HFFc6 (cell line): ENCODE results near the gene SNTG2. TPM values are rescaled to one million over a fixed set of nuclear protein-coding genes. Genes with fewer than 3 reads are reported as not detected.

Experiments used
- DNase-seq: peaks from one replicate; pipeline ENCODE4 v3.0.0-alpha.2; 2018
- H3K27ac Mint-ChIP-seq: 2 replicates; pipeline ENCODE4 v1.8.0; 2020; ENCODE audit warnings: mild to moderate bottlenecking, mixed read lengths
- H3K27me3 Mint-ChIP-seq: 2 replicates; pipeline ENCODE4 v1.8.0; 2021; ENCODE audit warnings: mild to moderate bottlenecking, moderate library complexity, mixed read lengths; ENCODE audit not compliant: insufficient read depth
- H3K36me3 Mint-ChIP-seq: 2 replicates; pipeline ENCODE4 v1.8.0; 2021; ENCODE audit warnings: low read depth, mixed read lengths
- H3K4me1 Mint-ChIP-seq: 2 replicates; pipeline ENCODE4 v1.8.0; 2020; ENCODE audit warnings: low read depth, mixed read lengths
- H3K4me3 Mint-ChIP-seq: 2 replicates; pipeline ENCODE4 v1.8.0; 2020; ENCODE audit warnings: mild to moderate bottlenecking, moderate library complexity, mixed read lengths
- H3K9me3 Mint-ChIP-seq: 2 replicates; pipeline ENCODE4 v1.8.0; 2020; ENCODE audit warnings: mild to moderate bottlenecking, mixed read lengths
- total RNA-seq, 6 experiments: library from RNA; stranded (reverse); fragmentation: NEBNext Ultra II Directional; extraction: Animal tissue kit (Norgen Biotek cat#: 25700); gene quantifications; 2 replicates in 1 of 6; 3 replicates in 5 of 6; pipeline ENCODE4 v1.2.3, GENCODE V29; 2021
- TF ChIP-seq, protein P1 (sequence below): fragments of 200-600 bp; sonication (generic); IDR thresholded peaks from 2 replicates; pipeline ENCODE4 v1.5.0; 2021; ENCODE audit warnings: antibody characterized with exemption, mild to moderate bottlenecking

SNTG2 gene
- total RNA-seq, 6 experiments from 2014 or later = not detected

DNA sequence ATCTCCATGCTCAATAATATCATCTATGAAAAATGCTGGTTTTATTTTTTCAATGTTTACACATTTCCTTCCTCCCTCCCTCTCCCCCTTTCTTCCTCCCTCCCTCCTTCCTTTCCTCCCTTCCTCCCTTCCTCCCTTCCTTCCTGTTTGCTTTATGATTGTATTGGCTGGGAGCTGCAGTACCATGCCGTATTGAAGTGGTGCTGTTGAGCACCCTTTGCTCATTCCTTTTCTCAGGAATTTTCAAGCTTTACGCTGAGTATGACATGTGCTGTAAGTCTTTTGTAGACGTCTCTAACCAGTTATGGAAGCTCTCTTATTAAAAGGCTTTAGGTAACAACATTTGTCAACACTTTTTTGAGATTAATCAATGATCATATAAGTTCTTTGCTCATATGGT lies 100.4 kb downstream of the SNTG2 start:
- Mint-ChIP-seq H3K4me3 (no peak overlapping the region), H3K36me3 (peaks cover 7% of the 10 kb centered on the region), H3K9me3 (peaks cover 18% of the 10 kb centered on the region), H3K4me1 (peaks cover 82% of the 10 kb centered on the region), H3K27me3 (no peaks in the 10 kb centered on the region; the same call in 1 of the 2 replicates), H3K27ac (no peak overlapping the region)
- TF ChIP-seq, protein P1, sequence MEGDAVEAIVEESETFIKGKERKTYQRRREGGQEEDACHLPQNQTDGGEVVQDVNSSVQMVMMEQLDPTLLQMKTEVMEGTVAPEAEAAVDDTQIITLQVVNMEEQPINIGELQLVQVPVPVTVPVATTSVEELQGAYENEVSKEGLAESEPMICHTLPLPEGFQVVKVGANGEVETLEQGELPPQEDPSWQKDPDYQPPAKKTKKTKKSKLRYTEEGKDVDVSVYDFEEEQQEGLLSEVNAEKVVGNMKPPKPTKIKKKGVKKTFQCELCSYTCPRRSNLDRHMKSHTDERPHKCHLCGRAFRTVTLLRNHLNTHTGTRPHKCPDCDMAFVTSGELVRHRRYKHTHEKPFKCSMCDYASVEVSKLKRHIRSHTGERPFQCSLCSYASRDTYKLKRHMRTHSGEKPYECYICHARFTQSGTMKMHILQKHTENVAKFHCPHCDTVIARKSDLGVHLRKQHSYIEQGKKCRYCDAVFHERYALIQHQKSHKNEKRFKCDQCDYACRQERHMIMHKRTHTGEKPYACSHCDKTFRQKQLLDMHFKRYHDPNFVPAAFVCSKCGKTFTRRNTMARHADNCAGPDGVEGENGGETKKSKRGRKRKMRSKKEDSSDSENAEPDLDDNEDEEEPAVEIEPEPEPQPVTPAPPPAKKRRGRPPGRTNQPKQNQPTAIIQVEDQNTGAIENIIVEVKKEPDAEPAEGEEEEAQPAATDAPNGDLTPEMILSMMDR = peak; percentile 56
- no peak for DNase-seq

DNA sequence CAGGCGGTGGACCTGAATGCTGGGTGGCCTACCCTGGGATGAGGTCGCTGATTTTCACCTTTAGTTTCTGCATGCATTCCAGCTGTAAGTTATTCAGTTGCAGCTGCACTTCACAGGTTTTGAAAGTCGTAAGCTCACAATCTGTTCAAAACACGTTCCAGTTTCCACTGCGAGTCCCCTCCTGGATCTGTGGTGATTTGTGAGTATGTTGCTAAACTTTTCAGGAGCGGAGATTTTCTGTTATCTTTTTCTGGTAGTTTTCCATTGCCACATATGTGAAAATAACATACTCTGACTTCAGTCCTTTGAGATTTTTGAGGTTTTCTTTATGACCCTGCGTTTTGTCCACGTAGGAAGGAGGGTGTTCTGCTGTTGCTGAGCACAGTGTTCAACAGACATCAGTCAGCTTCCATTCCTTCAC lies 102.1 kb downstream of the SNTG2 start:
- no peak for DNase-seq
- Mint-ChIP-seq H3K4me3 (peak overlapping the region; percentile 30; the same call in 1 of the 2 replicates), H3K27ac (peak overlapping the region; percentile 51; the same call in 1 of the 2 replicates), H3K27me3 (no peaks in the 10 kb centered on the region), H3K36me3 (peaks cover 7% of the 10 kb centered on the region), H3K4me1 (peaks cover 70% of the 10 kb centered on the region), H3K9me3 (peaks cover 15% of the 10 kb centered on the region)
- TF ChIP-seq, protein P1 = no peak

DNA sequence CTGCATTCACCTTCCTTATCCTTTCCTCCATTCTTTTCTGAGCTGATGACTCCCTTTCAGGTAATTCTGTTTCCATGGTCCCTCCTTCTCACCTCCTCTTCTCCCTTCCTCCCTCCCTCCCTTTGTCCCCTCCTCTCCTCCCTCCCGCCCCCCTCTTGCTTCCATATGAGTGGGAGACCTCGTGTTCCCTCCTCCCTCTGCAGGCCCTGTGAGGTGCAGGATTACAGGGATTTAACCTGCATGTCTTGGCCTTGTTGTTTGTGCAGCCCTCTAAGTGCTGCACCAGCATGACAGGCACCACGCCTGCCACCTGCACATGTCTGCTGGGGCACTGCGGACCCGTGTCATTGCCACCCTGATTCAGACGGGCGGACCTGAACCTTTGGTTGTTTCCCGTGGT lies 103.1 kb downstream of the SNTG2 start:
- peaks cover 75% of the 10 kb centered on the region for H3K4me1 Mint-ChIP-seq
- H3K9me3 Mint-ChIP-seq = peaks cover 15% of the 10 kb centered on the region
- peak overlapping the region; percentile 97 for H3K27ac Mint-ChIP-seq
- no peak for DNase-seq
- H3K4me3 Mint-ChIP-seq = no peak overlapping the region; the same call in 1 of the 2 replicates
- TF ChIP-seq, protein P1 = no peak
- no peaks in the 10 kb centered on the region for H3K27me3 Mint-ChIP-seq
- H3K36me3 Mint-ChIP-seq = peaks cover 7% of the 10 kb centered on the region

DNA sequence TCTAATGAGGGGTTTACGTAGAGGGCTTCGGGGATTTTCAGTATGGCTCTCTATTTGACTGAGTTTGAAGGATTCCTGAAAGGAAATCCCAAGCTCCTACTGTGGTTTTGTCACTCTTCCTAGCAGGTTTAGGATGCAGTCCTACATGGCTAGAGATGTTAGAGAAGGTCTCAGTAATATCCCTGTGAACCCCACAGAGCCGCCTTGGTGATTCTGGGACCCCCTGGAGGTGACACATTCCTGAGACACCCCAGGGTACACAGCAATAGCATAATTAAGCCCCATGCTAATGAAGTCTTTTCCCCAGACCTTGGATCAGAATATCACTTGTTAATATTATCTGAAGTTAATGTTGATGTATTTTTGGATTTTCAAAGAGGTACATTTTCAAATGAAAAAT lies 103.8 kb downstream of the SNTG2 start:
- peaks cover 10% of the 10 kb centered on the region for H3K9me3 Mint-ChIP-seq
- no peaks in the 10 kb centered on the region for H3K27me3 Mint-ChIP-seq
- TF ChIP-seq, protein P1 = no peak
- peak overlapping the region; percentile 97 for H3K27ac Mint-ChIP-seq
- H3K4me3 Mint-ChIP-seq = peak overlapping the region; percentile 82
- H3K4me1 Mint-ChIP-seq = peaks cover 70% of the 10 kb centered on the region
- peaks cover 2% of the 10 kb centered on the region for H3K36me3 Mint-ChIP-seq
- DNase-seq = no peak

DNA sequence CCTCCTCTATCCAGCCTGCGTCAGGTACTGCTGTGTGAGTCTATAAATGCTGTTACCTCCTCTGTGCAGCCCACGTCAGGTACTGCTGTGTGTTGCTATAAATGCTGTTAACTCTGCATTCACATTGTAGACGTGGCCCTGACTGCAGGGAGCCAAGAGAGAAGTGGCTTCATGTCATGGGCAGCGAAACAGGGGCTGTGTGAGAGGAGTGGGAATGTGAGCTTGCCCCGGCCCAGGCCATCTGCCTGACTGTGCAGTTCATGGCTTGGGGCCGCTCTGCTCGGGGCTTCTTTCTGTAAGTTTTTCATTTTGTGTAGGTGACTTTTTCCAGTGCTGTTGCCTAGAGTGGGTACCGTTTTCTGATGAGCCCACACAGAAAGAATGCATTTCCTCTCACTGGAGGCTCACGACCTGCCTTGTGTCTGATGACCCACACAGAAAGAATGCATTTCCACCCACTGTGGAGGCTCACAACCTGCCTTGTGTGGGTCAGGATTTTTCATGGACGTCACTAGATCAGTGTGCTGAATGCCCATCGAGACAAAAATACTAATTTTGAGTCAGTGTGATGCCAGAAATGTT lies 104.5 kb downstream of the SNTG2 start:
- peak; percentile 73 for DNase-seq
- Mint-ChIP-seq H3K4me1 (peaks cover 63% of the 10 kb centered on the region), H3K36me3 (no peaks in the 10 kb centered on the region), H3K4me3 (peak overlapping the region; percentile 82), H3K9me3 (peaks cover 6% of the 10 kb centered on the region; the same call in 1 of the 2 replicates), H3K27me3 (no peaks in the 10 kb centered on the region), H3K27ac (peak overlapping the region; percentile 97)
- TF ChIP-seq, protein P1 = no peak
